ACC112 (cell line): ENCODE results near the gene PNLIPRP3.

ENCODE experiments used
- H2AFZ ChIP-seq: fragments of 200-600 bp; sonication (generic); one replicate; pipeline ENCODE4 v1.6.0; 2017; ENCODE audit warnings: antibody characterized with exemption, low read length; ENCODE audit not compliant: unreplicated experiment
- H3K27ac ChIP-seq: fragments of 200-600 bp; sonication (generic); 2 replicates; pipeline ENCODE4 v1.5.1; 2014; ENCODE audit warnings: low read depth, mild to moderate bottlenecking, antibody characterized with exemption, low read length, moderate library complexity
- H3K27me3 ChIP-seq: fragments of 200-600 bp; sonication (generic); 2 replicates; pipeline ENCODE4 v1.6.1; 2014; ENCODE audit warnings: mild to moderate bottlenecking, antibody characterized with exemption, low read length, moderate library complexity, mixed read lengths; ENCODE audit not compliant: insufficient read depth
- H3K36me3 ChIP-seq: fragments of 200-600 bp; sonication (generic); 2 replicates; pipeline ENCODE4 v1.6.1; 2016; ENCODE audit warnings: mild to moderate bottlenecking, antibody characterized with exemption, low read length, moderate library complexity, mixed read lengths; ENCODE audit not compliant: insufficient read depth
- H3K4me1 ChIP-seq: fragments of 200-600 bp; sonication (generic); one replicate; pipeline ENCODE4 v1.6.1; 2016; ENCODE audit warnings: low read length, mixed read lengths; ENCODE audit not compliant: insufficient read depth, unreplicated experiment, control insufficient read depth
- H3K4me3 ChIP-seq: fragments of 200-600 bp; sonication (generic); 2 replicates; pipeline ENCODE4 v1.5.1; 2014; ENCODE audit warnings: mild to moderate bottlenecking, low read depth, low read length
- H3K79me2 ChIP-seq: fragments of 200-600 bp; sonication (generic); one replicate; pipeline ENCODE4 v1.6.0; 2016; ENCODE audit warnings: low read length; ENCODE audit not compliant: control insufficient read depth, unreplicated experiment, insufficient read depth

The PNLIPRP3 gene

GRCh38 chr10:116470768-116471415 is 43.2 kb downstream of the PNLIPRP3 start:
- peaks cover 1% of the 10 kb centered on the region; the same call in 1 of the 2 replicates for H3K27me3 ChIP-seq
- no peaks in the 10 kb centered on the region for H3K79me2 ChIP-seq
- no peaks in the 10 kb centered on the region for H3K4me1 ChIP-seq
- no peak overlapping the region for H2AFZ ChIP-seq
- H3K27ac ChIP-seq, result no peak overlapping the region
- 0 out of 2 replicates have a peak overlapping the region, but pooled peaks have one; percentile 40 for H3K4me3 ChIP-seq
- no peaks in the 10 kb centered on the region for H3K36me3 ChIP-seq

GRCh38 chr10:116472891-116473290 is 45.2 kb downstream of the PNLIPRP3 start:
- Histone ChIP-seq H3K4me3 (no peak overlapping the region), H3K36me3 (no peaks in the 10 kb centered on the region), H3K27ac (no peak overlapping the region), H3K27me3 (peaks cover 16% of the 10 kb centered on the region), H3K4me1 (no peaks in the 10 kb centered on the region), H2AFZ (no peak overlapping the region), H3K79me2 (no peaks in the 10 kb centered on the region)

GRCh38 chr10:116475866-116476265 is 48.2 kb downstream of the PNLIPRP3 start:
- Histone ChIP-seq H2AFZ (no peak overlapping the region), H3K27ac (no peak overlapping the region), H3K36me3 (no peaks in the 10 kb centered on the region), H3K79me2 (no peaks in the 10 kb centered on the region), H3K27me3 (peaks cover 22% of the 10 kb centered on the region), H3K4me1 (no peaks in the 10 kb centered on the region), H3K4me3 (no peak overlapping the region)

GRCh38 chr10:116476461-116476860 is 48.8 kb downstream of the PNLIPRP3 start:
- H3K79me2 ChIP-seq, result no peaks in the 10 kb centered on the region
- H3K27ac ChIP-seq, result no peak overlapping the region
- peaks cover 22% of the 10 kb centered on the region for H3K27me3 ChIP-seq
- no peaks in the 10 kb centered on the region for H3K36me3 ChIP-seq
- no peak overlapping the region for H3K4me3 ChIP-seq
- H3K4me1 ChIP-seq, result no peaks in the 10 kb centered on the region
- no peak overlapping the region for H2AFZ ChIP-seq

DNA sequence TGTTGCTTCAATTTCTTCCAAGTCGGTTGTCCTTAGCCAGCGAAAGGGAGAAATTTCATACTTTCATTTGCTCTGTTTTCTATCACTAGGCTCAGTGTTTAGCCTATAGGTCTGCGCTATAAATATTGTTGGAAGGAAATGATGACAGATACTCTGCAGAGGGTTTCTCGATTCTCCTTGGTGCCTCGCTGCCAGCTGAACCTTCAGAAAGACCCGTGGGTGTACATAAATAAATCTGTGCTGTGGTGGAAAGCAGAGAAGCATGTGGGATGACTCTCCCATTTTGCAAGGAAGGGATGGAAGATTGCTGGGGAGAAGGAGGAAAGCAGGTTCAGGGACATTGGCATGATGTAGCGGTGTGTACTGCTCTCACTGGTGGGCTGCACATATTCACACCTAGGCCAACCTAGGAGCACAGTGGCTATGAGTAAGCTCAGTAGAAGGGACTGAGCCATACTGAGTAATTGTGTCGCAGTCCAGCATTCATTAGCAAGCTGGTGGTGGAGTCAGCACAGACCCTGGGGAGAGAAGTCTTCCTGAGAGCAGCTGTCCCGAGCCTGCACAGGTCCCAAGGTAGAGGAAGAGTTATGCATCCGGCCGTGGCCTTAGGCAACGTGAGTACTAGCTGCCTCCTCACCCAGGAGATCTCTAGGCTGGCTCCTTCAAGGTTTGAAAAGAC is 50.5 kb downstream of the PNLIPRP3 start:
- Histone ChIP-seq H3K4me1 (no peaks in the 10 kb centered on the region), H3K79me2 (no peaks in the 10 kb centered on the region)

GRCh38 chr10:116486770-116487448 is 59.3 kb downstream of the PNLIPRP3 start:
- Histone ChIP-seq H2AFZ (no peak overlapping the region), H3K79me2 (no peaks in the 10 kb centered on the region), H3K4me3 (no peak overlapping the region), H3K27ac (no peak overlapping the region), H3K4me1 (no peaks in the 10 kb centered on the region), H3K27me3 (peaks cover 28% of the 10 kb centered on the region), H3K36me3 (no peaks in the 10 kb centered on the region)

More for the DNA sequence above, 50.5 kb downstream of the PNLIPRP3 start:
- no peaks in the 10 kb centered on the region for H3K36me3 ChIP-seq
- peaks cover 22% of the 10 kb centered on the region for H3K27me3 ChIP-seq
- no peak overlapping the region for H3K27ac ChIP-seq
- H3K4me3 ChIP-seq, result no peak overlapping the region
- no peak overlapping the region for H2AFZ ChIP-seq

GRCh38 chr10:116487522-116488430 is 60.1 kb downstream of the PNLIPRP3 start:
- Histone ChIP-seq H3K79me2 (no peaks in the 10 kb centered on the region), H2AFZ (no peak overlapping the region), H3K27me3 (peaks cover 28% of the 10 kb centered on the region), H3K36me3 (no peaks in the 10 kb centered on the region), H3K27ac (no peak overlapping the region), H3K4me3 (no peak overlapping the region), H3K4me1 (no peaks in the 10 kb centered on the region)

DNA sequence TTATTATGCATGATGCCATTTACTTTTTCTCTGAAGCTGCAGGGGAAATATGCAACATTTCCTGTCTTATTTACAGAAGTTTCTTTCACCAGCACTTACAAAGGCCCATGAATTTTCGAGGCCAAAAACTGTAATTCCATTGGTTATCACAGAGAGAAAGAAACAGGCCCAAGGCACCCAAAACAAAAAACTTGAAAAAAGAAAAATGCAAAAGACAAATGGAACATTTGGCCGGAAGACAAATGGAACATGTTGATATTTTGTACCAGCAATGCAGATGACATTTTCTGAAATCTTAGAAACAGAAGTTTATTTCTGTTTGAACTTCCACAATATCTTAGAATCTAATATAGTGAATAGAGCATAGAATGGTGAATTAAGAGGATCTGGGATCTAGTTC is 61.8 kb downstream of the PNLIPRP3 start:
- no peaks in the 10 kb centered on the region for H3K79me2 ChIP-seq
- H3K4me3 ChIP-seq, result no peak overlapping the region
- H3K4me1 ChIP-seq, result no peaks in the 10 kb centered on the region
- H3K27ac ChIP-seq, result no peak overlapping the region
- H3K27me3 ChIP-seq, result peaks cover 28% of the 10 kb centered on the region
- H2AFZ ChIP-seq, result no peak overlapping the region
- H3K36me3 ChIP-seq, result no peaks in the 10 kb centered on the region

- Histone ChIP-seq H3K27me3 (peaks cover 28% of the 10 kb centered on the region), H3K4me3 (no peak overlapping the region), H3K36me3 (no peaks in the 10 kb centered on the region), H2AFZ (no peak overlapping the region), H3K27ac (no peak overlapping the region), H3K79me2 (no peaks in the 10 kb centered on the region), H3K4me1 (no peaks in the 10 kb centered on the region)
These were observed 62.5 kb downstream of the PNLIPRP3 start for GRCh38 chr10:116490028-116490662.

GRCh38 chr10:116504786-116505185 is 77.1 kb downstream of the PNLIPRP3 start:
- H3K4me3 ChIP-seq, result no peak overlapping the region
- H3K36me3 ChIP-seq, result no peaks in the 10 kb centered on the region
- H3K27me3 ChIP-seq, result peaks cover 13% of the 10 kb centered on the region; the same call in 1 of the 2 replicates
- H2AFZ ChIP-seq, result no peak overlapping the region
- H3K79me2 ChIP-seq, result no peaks in the 10 kb centered on the region
- H3K27ac ChIP-seq, result no peak overlapping the region
- no peaks in the 10 kb centered on the region for H3K4me1 ChIP-seq
